ENCODE data around the gene AFAP1.

The AFAP1 gene

DNA sequence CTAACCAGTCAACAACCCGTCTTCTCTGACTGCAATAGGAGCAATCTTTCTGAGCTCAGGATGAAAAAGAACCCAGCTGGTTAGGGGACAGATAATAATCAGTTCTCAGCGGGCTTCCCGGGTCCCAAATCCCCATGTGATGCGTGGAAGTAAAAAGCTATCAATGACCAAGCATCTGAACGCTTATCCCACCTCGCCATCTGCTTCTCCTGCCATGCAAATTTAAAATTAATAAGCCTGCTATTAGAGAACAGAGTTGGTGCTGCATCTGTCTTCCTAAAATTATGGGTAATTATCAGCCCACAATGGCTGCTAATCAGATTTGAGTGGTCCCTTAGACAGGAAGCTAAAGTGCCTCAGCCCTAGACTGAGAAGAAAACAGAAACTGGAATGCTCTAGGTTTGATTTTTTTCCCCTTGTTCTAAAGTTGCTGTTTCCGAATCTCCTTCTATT lies 37.5 kb downstream of the AFAP1 start:
- Histone ChIP-seq H3K27me3 (ENCODE audit: control insufficient read depth in 1 of 2, insufficient read depth in 2 of 2, low read length in 2 of 2) (no peaks in the 10 kb centered on the region), H3K27ac (ENCODE audit: low read length) (peak overlapping the region; percentile 53), H3K4me1 (ENCODE audit: control insufficient read depth, insufficient read depth, low read length) (peaks cover 66% of the 10 kb centered on the region), H3K36me3 (ENCODE audit: control insufficient read depth in 2 of 2, insufficient read depth in 2 of 2, low read length in 2 of 2) (no peaks in the 10 kb centered on the region), H3K9me3 (ENCODE audit: control insufficient read depth in 2 of 2, low read length in 2 of 2) (no peaks in the 10 kb centered on the region), H3K9ac (ENCODE audit: low read length in 2 of 2) (no peak overlapping the region), H3K4me3 (ENCODE audit: low read length in 2 of 2) (peak overlapping the region in 1 of 2 donors; percentile 30)

DNA sequence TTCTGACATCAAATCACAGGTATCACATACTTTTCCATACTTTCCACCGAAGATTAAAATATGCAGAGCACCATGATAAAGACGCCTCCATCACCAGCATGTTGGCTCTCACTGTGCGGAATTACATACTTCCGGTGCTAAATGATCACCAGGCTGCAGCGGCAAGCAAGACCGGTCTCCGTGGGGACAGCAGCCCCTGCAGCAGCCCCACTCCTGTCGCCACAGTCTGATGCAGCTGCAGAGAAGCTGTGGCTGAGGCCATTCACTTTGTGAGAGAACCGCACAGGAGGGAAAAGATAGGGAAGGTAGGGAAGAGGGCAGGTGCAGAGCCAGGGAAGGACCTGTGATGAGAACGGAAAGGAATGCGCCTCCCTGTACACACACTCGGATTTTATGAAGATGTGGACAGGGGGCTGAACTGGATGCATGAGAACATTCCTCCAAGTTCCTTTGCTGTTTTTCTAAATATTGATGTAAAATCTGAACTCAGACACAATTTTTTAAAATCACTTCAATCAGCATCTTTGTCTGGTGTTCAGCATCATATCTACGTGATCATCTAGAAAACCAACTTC lies 38.3 kb downstream of the AFAP1 start:
- Histone ChIP-seq H3K9ac (ENCODE audit: low read length in 2 of 2) (no peak overlapping the region), H3K9me3 (ENCODE audit: control insufficient read depth in 2 of 2, low read length in 2 of 2) (no peaks in the 10 kb centered on the region), H3K4me1 (ENCODE audit: control insufficient read depth, insufficient read depth, low read length) (peaks cover 61% of the 10 kb centered on the region), H3K27me3 (ENCODE audit: control insufficient read depth in 1 of 2, insufficient read depth in 2 of 2, low read length in 2 of 2) (no peaks in the 10 kb centered on the region), H3K36me3 (ENCODE audit: control insufficient read depth in 2 of 2, insufficient read depth in 2 of 2, low read length in 2 of 2) (no peaks in the 10 kb centered on the region), H3K27ac (ENCODE audit: low read length) (peak overlapping the region; percentile 53), H3K4me3 (ENCODE audit: low read length in 2 of 2) (peak overlapping the region in 1 of 2 donors; percentile 22)

DNA sequence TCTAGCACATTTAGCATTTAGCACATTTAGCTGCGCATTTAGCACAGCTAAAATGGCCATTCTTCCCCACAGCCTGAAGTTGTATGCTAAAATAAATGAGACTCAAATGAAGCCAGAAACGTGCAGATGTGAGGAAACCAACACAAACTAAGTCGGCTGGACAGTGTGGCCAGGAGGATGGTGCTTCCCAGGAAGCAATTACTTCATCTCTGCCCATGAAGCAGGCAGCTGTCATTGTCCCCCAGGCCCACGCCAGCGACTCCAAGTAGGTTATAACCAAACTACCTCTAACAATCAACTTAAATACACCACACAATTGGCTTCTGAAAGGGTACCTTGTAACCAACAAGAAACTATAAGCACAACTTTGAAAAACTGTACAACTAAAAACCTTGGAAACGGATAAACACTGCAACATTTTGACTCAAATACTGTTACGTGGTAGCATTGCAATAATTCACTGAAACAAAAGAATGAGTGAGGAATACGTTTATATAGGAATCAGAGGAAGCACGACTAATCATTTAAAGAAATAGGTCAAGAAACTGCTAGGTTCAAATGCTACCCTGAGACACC lies 39.2 kb downstream of the AFAP1 start:
- Histone ChIP-seq H3K27ac (ENCODE audit: low read length) (no peak overlapping the region), H3K27me3 (ENCODE audit: control insufficient read depth in 1 of 2, insufficient read depth in 2 of 2, low read length in 2 of 2) (no peaks in the 10 kb centered on the region), H3K4me3 (ENCODE audit: low read length in 2 of 2) (no peak overlapping the region), H3K9ac (ENCODE audit: low read length in 2 of 2) (no peak overlapping the region), H3K36me3 (ENCODE audit: control insufficient read depth in 2 of 2, insufficient read depth in 2 of 2, low read length in 2 of 2) (no peaks in the 10 kb centered on the region), H3K4me1 (ENCODE audit: control insufficient read depth, insufficient read depth, low read length) (peaks cover 52% of the 10 kb centered on the region), H3K9me3 (ENCODE audit: control insufficient read depth in 2 of 2, low read length in 2 of 2) (no peaks in the 10 kb centered on the region)

DNA sequence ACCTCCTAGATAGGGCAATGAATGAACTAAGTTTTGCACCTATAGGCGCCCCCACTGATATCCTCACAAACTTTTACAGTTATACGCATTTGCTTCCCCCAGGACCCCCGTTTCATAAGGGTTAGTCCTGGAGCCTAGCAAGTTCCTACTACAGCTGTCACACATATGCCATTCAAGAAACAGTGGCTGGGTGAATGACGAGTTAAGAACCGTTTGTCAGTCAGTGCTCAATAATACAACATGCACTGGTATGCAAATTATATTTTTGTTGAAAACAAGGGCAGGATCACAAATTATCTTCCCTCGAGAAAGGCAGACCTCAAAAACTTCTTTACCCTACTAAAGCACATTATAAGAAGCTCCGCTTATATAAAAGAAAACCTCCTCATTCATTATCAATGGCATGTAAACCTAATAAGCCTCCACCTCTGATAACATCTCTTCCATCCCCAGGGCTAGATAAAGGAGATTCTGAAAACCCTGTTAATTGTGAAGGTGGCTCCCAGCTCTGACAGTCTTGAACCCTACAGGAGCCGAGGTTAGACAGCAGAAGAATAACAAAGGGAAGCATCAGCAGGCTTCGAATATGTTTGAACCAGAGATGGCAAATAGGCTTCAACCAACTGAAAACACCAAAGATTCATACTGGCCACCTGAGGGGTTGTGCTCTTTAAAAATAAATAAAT lies 40.3 kb downstream of the AFAP1 start:
- no peak overlapping the region for H3K9ac ChIP-seq (ENCODE audit: low read length in 2 of 2)
- H3K4me3 ChIP-seq (ENCODE audit: low read length in 2 of 2) = no peak overlapping the region
- H3K36me3 ChIP-seq (ENCODE audit: control insufficient read depth in 2 of 2, insufficient read depth in 2 of 2, low read length in 2 of 2) = no peaks in the 10 kb centered on the region
- no peaks in the 10 kb centered on the region for H3K9me3 ChIP-seq (ENCODE audit: control insufficient read depth in 2 of 2, low read length in 2 of 2)
- H3K27ac ChIP-seq (ENCODE audit: low read length) = no peak overlapping the region
- peaks cover 49% of the 10 kb centered on the region for H3K4me1 ChIP-seq (ENCODE audit: control insufficient read depth, insufficient read depth, low read length)
- no peaks in the 10 kb centered on the region for H3K27me3 ChIP-seq (ENCODE audit: control insufficient read depth in 1 of 2, insufficient read depth in 2 of 2, low read length in 2 of 2)

DNA sequence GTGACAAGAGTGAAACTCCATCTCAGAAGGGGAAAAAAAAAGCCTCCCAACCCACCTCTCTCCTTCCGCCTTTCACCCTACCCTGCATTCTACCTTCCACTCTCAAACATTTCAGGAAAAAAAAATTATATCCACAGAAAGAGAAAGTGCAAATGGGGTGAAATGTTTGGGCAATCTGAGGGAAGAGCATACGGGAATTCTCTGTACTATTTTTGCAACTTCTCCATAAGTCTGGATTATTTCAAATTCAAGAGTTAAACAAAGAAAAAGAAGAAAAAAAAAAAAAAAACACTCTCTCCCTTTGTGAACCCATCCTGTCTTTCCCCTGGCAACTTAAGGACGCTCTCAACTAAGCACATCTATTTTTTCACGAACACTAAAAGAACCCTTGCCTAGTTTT lies 41.3 kb downstream of the AFAP1 start:
- peak overlapping the region in 1 of 2 donors; percentile 29 for H3K4me3 ChIP-seq (ENCODE audit: low read length in 2 of 2)
- H3K9ac ChIP-seq (ENCODE audit: low read length in 2 of 2) = no peak overlapping the region
- H3K9me3 ChIP-seq (ENCODE audit: control insufficient read depth in 2 of 2, low read length in 2 of 2) = no peaks in the 10 kb centered on the region
- H3K27me3 ChIP-seq (ENCODE audit: control insufficient read depth in 1 of 2, insufficient read depth in 2 of 2, low read length in 2 of 2) = no peaks in the 10 kb centered on the region
- H3K27ac ChIP-seq (ENCODE audit: low read length) = peak overlapping the region; percentile 46
- no peaks in the 10 kb centered on the region for H3K36me3 ChIP-seq (ENCODE audit: control insufficient read depth in 2 of 2, insufficient read depth in 2 of 2, low read length in 2 of 2)
- peaks cover 42% of the 10 kb centered on the region for H3K4me1 ChIP-seq (ENCODE audit: control insufficient read depth, insufficient read depth, low read length)

DNA sequence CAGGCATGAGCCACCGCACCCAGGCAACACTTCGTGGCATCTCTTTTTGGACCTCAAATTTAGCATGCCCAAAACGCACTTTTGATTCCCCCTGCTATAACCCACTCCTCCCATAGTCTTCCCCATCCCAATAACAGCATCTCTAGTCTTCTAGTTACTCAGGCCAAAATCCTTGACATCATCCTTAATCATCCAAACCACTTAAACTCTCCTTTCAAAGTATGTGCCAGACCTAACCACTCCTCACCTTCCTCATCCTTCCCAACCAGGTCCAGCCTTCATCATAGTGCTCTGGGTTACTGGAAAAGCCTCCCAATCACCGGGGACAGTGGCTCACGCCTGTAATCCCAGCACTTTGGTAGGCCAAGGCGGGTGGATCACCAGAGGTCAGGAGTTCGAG lies 41.9 kb downstream of the AFAP1 start:
- no peak overlapping the region for H3K4me3 ChIP-seq (ENCODE audit: low read length in 2 of 2)
- peaks cover 36% of the 10 kb centered on the region for H3K4me1 ChIP-seq (ENCODE audit: control insufficient read depth, insufficient read depth, low read length)
- H3K27ac ChIP-seq (ENCODE audit: low read length) = peak overlapping the region; percentile 46

DNA sequence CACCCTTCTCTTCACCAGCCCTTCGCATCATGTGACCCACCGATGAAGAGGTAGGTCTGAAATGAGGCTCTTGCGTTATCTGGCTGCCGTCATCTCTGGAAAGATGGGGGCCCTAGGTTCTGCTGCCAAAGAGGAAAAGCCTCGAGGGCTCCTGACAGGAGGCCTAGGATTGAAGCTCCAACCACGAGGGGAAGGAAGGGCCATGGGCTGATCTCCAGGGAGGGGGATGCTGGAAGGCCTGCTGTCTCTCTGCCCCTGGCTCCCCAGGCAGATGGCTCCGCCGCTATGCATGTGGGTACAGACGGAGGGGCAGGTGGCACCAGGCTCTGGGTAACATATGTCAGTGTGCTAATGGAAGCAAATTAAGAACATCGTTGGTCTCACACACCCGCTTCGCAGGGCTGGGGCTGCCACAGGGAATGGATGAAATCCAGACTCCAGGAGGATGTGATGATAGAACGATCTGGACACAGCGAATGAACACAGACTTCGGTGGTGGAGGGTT lies 44.9 kb downstream of the AFAP1 start:
- H3K27ac ChIP-seq (ENCODE audit: low read length) = peak overlapping the region; percentile 78
- no peak overlapping the region for H3K9ac ChIP-seq (ENCODE audit: low read length in 2 of 2)
- peaks cover 31% of the 10 kb centered on the region for H3K4me1 ChIP-seq (ENCODE audit: control insufficient read depth, insufficient read depth, low read length)
- H3K36me3 ChIP-seq (ENCODE audit: control insufficient read depth in 2 of 2, insufficient read depth in 2 of 2, low read length in 2 of 2) = no peaks in the 10 kb centered on the region
- no peaks in the 10 kb centered on the region for H3K9me3 ChIP-seq (ENCODE audit: control insufficient read depth in 2 of 2, low read length in 2 of 2)
- peak overlapping the region; percentile 3 to 22 for H3K4me3 ChIP-seq (ENCODE audit: low read length in 2 of 2)
- H3K27me3 ChIP-seq (ENCODE audit: control insufficient read depth in 1 of 2, insufficient read depth in 2 of 2, low read length in 2 of 2) = no peaks in the 10 kb centered on the region

More for the DNA sequence above, 41.9 kb downstream of the AFAP1 start:
- H3K27me3 ChIP-seq (ENCODE audit: control insufficient read depth in 1 of 2, insufficient read depth in 2 of 2, low read length in 2 of 2) = no peaks in the 10 kb centered on the region
- H3K9me3 ChIP-seq (ENCODE audit: control insufficient read depth in 2 of 2, low read length in 2 of 2) = no peaks in the 10 kb centered on the region
- no peaks in the 10 kb centered on the region for H3K36me3 ChIP-seq (ENCODE audit: control insufficient read depth in 2 of 2, insufficient read depth in 2 of 2, low read length in 2 of 2)
- H3K9ac ChIP-seq (ENCODE audit: low read length in 2 of 2) = no peak overlapping the region

DNA sequence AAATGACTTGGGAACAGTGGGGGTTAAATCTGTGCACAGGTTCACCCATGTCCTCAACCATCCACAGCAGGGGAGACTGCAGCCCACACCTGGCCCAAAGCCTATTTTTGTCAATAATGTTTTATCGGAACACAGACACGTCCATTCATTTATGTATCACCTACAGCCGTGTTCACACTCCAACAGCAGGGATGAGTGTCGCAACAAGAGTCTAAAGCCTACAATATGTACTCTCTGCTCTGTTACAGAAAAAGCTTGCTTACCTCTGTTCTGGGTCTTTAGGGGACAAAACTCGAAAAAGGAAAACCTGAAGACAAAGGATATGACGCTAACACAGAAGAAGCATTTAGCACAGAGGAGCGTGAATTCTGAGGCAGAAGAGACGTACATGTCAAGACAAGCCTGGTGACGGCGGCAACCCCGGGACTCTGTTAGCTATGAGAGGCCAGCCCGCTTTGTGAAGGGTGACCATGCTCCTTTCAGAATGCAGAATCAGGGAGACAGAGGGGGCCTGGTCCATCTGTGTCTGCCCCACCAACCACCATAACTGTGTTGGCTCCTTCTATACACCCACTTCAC lies 45.5 kb downstream of the AFAP1 start:
- no peaks in the 10 kb centered on the region for H3K36me3 ChIP-seq (ENCODE audit: control insufficient read depth in 2 of 2, insufficient read depth in 2 of 2, low read length in 2 of 2)
- no peaks in the 10 kb centered on the region for H3K27me3 ChIP-seq (ENCODE audit: control insufficient read depth in 1 of 2, insufficient read depth in 2 of 2, low read length in 2 of 2)
- peak overlapping the region in 1 of 2 donors; percentile 22 for H3K4me3 ChIP-seq (ENCODE audit: low read length in 2 of 2)
- peaks cover 28% of the 10 kb centered on the region for H3K4me1 ChIP-seq (ENCODE audit: control insufficient read depth, insufficient read depth, low read length)
- no peaks in the 10 kb centered on the region for H3K9me3 ChIP-seq (ENCODE audit: control insufficient read depth in 2 of 2, low read length in 2 of 2)
- peak overlapping the region; percentile 78 for H3K27ac ChIP-seq (ENCODE audit: low read length)
- H3K9ac ChIP-seq (ENCODE audit: low read length in 2 of 2) = no peak overlapping the region

DNA sequence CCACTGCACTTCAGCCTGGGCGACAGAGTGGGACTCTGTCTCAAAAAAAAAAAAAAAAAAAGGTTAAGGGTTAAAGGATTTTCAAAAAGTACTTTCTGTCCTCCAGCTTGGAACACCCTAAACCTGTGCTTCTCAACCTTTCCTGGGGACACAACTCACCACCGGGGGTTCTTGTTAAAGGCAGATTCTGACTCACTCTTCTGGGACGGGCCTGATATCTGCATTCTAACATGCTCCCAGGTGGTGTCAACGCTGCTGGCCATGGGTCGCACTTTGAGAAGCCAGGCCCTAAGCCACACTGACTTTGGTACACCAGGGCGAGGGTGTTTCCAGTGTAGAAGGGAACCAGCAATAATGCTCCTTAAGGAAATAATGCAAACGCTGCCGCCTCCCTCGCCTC lies 46.1 kb downstream of the AFAP1 start:
- peaks cover 26% of the 10 kb centered on the region for H3K4me1 ChIP-seq (ENCODE audit: control insufficient read depth, insufficient read depth, low read length)
- H3K9ac ChIP-seq (ENCODE audit: low read length in 2 of 2) = no peak overlapping the region
- H3K36me3 ChIP-seq (ENCODE audit: control insufficient read depth in 2 of 2, insufficient read depth in 2 of 2, low read length in 2 of 2) = no peaks in the 10 kb centered on the region
- no peaks in the 10 kb centered on the region for H3K9me3 ChIP-seq (ENCODE audit: control insufficient read depth in 2 of 2, low read length in 2 of 2)
- H3K4me3 ChIP-seq (ENCODE audit: low read length in 2 of 2) = no peak overlapping the region
- no peaks in the 10 kb centered on the region for H3K27me3 ChIP-seq (ENCODE audit: control insufficient read depth in 1 of 2, insufficient read depth in 2 of 2, low read length in 2 of 2)
- peak overlapping the region; percentile 78 for H3K27ac ChIP-seq (ENCODE audit: low read length)

DNA sequence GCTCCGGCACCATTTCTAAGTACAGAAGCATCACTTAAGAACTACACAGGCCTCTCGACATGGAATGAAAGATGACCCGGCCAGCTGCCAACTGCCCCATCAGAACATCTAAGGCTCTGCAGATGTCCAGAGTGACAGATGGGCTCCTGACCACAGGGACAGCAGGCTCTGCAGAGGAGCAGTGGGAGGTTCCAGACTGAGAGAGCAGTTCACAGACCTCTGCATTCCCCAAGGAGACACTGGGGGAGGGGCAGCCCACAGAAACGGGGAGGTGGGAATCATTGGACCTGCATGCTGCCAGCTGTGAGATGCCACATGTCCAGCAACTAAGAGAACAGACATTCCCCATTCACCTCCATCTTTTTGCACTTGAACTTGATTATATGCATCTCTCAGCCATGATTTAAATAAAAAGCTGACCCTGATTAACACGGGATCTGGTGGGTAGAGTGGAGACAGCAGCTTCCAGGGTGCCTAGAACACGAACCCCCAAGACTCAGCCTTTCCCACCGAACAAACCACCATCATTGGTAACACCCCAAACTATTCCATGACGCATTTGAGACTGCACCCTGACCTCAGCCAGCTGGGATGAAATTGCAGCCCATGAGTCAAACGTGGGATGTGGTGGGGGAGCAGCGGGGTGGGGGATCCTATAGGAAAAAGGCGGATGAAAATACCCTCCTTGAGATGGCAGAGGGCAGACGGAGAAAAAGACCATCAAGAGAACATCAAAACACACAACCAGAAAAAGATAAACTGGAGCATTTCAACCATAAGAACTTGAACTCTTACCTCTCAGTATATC lies 47.2 kb downstream of the AFAP1 start:
- H3K27ac ChIP-seq (ENCODE audit: low read length) = peak overlapping the region; percentile 69
- H3K4me1 ChIP-seq (ENCODE audit: control insufficient read depth, insufficient read depth, low read length) = peaks cover 26% of the 10 kb centered on the region
- no peaks in the 10 kb centered on the region for H3K27me3 ChIP-seq (ENCODE audit: control insufficient read depth in 1 of 2, insufficient read depth in 2 of 2, low read length in 2 of 2)
- no peak overlapping the region for H3K9ac ChIP-seq (ENCODE audit: low read length in 2 of 2)
- peak overlapping the region in 1 of 2 donors; percentile 22 for H3K4me3 ChIP-seq (ENCODE audit: low read length in 2 of 2)
- H3K36me3 ChIP-seq (ENCODE audit: control insufficient read depth in 2 of 2, insufficient read depth in 2 of 2, low read length in 2 of 2) = no peaks in the 10 kb centered on the region
- H3K9me3 ChIP-seq (ENCODE audit: control insufficient read depth in 2 of 2, low read length in 2 of 2) = no peaks in the 10 kb centered on the region
